Medulla oblongata (tissue), 1 donor: ENCODE results near the gene IL4.

Experiments used
- DNase-seq: peaks from one replicate; pipeline ENCODE4 v3.0.0-alpha.2; 2015; ENCODE audit errors: extremely low spot score

The IL4 gene

DNA sequence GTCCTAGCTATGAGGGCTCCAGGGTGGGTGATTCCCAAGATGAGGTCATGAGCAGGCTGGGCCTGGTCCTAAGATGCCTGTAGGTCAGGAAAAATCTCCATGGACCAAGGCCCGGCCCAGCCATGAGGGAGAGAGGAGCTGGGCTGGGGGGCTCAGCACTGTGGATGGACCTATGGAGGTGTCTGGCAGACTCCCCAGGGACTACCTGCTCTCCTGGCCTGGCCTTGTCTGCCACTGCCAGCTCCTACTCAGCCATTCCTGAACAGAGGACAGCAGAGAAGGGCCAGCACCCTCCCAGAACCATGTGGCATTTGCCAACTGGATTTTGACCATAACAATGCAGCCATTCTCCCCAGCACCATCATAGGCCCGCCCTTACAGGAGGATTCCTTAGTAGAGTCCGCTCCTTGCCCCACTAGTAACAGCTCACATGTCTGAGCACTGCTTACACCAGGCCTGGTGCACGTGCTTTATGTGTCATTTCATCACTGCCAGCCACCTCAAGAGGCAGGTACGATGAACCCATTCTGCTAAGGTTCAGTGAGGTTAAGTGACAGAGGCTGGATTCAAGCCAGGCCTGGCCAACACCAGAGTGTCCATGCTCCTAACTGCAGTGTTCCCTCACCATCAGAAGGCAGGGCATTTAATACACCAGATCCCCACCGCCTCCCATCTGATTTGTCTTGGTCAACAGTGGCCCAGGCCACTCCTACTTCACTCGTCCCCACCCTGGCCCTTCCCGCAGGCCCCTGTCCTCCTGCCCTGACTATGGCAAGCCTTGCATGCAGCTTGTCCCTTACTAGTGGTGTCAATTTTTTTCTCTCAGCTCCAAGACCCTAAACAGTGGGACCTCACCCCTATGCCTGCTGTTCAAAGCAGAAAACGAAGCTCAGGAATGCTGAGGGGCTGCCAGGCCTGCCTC, 15.1 kb upstream of the IL4 start:
- peak; percentile 4 for DNase-seq

DNA sequence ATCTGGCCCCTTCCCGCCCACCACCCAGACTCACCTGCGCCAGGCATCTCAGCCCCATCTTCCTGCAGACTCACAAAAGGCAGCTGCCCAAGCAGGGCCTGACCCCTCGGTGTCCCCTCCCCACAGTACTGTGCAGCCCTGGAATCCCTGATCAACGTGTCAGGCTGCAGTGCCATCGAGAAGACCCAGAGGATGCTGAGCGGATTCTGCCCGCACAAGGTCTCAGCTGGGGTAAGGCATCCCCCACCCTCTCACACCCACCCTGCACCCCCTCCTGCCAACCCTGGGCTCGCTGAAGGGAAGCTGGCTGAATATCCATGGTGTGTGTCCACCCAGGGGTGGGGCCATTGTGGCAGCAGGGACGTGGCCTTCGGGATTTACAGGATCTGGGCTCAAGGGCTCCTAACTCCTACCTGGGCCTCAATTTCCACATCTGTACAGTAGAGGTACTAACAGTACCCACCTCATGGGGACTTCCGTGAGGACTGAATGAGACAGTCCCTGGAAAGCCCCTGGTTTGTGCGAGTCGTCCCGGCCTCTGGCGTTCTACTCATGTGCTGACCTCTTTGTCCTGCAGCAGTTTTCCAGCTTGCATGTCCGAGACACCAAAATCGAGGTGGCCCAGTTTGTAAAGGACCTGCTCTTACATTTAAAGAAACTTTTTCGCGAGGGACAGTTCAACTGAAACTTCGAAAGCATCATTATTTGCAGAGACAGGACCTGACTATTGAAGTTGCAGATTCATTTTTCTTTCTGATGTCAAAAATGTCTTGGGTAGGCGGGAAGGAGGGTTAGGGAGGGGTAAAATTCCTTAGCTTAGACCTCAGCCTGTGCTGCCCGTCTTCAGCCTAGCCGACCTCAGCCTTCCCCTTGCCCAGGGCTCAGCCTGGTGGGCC, 13.9 kb upstream of the IL4 start:
- no peak for DNase-seq

DNA sequence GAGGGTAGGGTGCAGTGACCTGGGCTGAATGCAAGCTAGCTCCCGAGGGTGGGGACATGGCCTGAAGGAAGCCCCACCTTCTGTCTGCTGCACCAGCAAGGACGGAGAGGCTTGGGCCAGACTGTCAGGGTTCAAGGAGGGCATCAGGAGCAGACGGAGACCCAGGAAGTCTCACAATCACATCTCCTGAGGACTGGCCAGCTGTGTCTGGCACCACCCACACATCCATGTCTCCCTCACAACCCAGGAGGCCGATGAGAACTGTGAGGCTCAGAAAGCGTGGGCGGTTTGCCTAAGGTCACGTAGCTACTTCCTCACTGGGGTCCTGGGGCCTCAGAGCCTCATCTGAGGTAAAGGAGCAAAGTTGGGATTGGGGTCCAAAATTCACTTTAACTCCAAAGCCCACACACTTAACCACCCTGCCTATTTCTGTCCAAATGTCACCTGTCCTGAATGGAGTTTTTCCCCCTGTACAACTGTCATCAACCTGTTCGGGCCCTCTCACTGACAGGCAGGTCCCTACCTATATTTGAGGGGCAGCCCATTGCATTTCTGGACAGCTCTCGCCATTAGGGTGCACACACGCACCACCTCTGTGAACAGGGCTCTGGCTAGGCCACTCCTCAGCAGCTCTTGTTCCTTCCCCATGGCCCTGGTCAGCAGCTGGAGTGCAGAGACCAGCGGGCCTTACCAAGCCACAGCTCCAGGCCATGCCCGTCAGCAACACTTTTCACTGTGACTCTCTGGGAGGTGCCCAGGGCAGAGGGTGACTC, 12.4 kb upstream of the IL4 start:
- DNase-seq: no peak

DNA sequence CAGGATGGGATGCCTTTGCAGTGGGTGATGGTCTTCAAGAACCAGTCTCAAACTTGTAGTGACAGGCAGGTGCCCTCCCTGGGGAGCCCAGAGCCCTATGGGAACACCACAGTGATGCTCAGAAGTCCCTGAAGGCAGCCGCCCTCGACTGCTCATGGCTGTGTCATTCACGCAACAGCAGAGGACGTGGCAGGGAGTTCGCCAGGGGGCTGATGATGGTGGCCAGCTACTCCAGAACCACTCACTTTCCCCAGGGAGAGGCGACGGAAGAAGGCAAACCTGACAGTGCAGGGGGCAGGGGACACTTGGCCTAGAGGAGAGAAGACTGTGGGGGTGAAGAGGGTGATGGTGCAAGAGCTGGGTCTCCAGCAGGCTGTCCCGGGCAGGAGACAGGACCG, 11.8 kb upstream of the IL4 start:
- no peak for DNase-seq

DNA sequence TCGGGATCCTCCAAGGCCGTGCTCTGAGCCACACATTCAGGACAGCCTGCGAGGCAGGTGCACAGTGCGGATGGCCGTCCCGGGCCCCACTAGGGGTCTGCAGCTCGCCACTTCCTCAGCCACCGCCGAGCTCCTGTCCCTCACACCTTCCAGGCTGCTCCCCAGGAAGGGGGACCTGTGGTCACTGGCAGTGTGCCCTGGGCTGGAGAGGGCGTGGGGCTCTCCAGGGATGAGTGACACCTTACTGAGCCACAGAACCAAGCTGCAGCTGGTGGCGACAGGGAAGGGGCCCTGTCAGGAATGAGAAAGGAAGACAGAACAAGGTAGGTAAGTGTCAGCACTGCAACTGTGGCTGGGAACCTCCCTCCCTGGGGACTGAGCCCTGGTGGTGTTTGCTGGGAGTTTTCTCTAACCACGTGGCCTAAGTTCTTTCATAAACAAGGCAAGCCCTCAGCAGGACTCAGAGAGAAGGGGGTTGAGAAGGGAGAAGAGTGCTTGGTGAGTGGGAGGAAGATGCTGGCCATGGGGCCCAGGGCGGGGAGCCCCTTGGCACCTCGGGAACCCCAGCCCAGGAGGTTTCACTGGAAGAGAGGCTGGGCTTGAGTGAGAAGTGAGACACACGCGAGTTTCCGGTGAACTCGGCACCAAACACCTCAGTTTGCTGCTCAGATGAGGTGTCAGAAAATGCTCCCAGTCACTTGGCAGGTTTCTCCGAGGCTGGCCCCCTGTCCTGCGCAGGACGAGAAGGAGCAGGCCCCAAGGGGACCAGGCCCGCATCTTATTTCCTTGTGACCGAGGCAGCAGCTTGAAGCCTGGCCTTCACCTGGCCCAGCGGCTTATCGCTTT, 10.6 kb upstream of the IL4 start:
- no peak for DNase-seq

DNA sequence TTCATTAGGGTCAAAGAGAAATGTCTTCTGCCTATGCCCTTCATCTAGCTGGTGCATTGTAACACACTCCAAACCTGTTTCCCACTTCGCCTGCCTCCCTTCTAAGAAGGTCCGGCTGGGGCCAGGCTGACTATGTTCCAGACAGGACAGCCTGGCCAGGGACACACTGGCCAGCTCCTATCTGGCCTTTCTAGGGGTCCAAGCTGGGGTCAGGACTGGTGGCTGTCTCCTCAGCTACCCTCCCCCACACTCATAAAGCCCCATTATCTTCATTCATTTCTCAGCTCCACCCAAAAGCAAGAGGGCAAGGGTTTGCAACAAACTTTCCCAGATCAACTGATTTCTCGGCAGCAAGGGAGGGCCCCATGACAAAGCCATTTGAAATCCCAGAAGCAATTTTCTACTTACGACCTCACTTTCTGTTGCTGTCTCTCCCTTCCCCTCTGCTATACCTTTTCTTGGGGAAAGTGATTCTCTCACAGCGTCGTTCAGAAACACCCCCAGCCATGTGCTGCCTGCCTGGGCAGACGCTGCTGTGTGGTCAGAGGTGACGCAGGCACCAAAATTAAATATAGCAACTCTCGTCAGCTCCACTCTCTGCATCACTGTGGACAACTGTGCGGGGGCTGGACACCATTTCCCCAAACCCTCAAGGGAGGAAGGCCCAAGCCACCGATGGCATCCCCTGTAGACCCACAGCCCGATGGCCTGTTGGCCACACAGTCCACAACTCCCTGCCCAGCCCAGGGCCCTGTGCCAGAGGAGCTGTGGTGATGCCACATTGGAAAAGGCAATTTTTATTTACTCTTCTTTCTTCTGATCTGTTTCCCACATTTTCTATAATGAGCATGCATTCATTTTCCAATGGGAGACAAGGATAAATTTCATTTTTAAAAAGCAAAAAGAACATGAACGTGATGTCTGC, 9.8 kb upstream of the IL4 start:
- no peak for DNase-seq

DNA sequence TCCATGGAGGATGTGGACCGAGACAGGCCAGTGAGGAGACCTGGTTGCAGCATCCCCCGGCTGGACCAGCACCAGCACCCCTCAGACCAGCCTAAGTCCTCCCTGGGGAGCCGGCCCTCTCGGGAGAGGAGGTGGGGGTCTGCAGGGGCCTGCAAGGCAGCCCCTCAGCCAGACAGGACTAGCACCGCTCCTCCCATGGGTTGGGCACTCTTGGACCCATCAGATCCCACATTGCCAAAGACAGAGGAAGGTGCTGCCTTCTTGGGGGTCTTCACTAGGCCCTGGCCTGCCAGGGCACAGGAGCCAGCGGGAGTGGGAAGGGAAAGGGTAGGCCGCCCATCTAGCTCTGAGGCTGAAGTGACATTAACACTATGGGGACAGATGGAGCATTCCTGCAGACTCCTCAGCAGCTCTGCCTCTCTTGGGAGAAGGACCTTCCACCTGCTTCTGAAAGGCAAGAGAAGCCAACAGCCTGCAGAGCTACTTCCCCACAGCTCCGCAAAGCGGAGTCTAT, 9.0 kb upstream of the IL4 start:
- DNase-seq: no peak

DNA sequence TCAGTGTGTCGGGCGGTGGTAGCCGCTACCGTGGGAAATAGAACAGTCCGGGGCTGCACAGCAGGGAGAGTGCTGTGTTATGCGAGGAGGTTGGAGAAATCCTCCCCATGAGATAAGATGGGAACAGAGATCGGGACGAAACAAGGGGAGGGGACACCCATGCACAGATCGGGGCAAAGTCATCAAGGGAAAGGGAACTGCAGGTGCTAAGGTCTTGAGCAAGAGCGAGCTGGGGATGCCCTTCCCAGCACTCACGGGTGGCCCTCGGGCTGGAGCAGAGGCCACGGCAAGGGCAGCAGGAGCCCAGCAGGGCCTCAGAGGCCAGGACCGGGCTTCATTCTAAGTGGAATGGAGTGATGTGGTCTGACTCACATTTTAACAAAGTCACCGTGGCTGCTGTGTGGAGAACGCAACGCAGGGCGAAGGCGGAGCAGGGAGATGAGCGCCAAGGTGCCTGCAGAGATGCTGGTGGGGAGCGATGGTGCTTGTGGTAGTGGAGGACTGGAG, 8.2 kb upstream of the IL4 start:
- no peak for DNase-seq

DNA sequence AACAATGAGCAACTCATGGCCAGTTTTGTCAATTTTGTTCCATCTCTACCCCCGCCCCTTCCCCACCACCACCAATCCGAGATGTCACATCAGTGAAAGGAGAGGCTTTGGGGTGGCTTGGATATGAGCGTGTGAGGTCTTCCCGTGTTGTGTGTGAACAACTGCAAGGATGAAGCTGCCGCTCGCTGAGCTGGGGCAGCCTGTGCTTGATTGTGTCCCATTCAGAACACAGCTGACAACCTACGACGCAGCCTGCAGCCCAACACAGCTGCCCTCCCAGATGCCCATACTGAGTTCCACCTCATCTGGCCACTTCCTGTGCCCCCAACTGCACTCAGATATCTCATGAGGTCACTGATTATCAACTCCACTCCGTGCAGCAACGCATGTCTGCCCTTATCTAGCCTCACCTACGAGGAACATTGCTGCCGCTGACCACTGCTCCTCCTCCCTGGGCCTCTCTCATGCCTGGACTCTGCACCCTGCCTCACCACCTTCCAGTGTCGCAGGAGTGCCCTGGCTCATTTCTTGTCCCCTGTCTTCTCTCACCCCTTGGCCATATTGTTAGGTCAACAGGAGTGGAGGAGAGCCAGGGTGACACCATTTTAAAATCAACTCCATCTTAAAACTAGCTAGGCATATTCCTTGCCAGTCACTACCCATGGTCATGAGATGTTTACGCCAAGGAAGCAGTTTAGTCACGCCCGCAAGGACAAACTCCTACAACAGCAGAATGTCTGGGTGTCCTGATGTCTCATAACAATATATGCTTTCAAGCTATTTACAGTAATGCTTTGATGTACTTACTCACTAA, 7.3 kb upstream of the IL4 start:
- DNase-seq: no peak

DNA sequence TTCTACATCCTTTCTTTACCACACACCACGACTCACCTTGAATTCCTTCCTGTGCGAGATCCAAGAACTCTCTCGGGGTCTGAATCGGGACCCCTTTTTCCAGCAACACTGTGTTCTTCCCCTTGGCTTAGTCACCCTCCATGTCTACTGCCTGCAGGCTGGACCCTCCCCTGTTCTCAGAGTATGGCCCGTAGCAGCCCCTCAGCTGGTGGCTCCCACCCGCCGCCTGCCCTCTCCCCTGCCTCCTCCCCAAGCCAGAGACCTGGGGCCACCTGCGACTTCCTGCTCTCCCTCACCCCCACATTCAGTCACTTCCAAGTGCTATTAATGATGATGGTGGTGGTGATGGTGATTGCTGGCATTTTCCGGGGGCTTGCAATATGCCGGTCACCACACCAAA, 6.5 kb upstream of the IL4 start:
- no peak for DNase-seq

DNA sequence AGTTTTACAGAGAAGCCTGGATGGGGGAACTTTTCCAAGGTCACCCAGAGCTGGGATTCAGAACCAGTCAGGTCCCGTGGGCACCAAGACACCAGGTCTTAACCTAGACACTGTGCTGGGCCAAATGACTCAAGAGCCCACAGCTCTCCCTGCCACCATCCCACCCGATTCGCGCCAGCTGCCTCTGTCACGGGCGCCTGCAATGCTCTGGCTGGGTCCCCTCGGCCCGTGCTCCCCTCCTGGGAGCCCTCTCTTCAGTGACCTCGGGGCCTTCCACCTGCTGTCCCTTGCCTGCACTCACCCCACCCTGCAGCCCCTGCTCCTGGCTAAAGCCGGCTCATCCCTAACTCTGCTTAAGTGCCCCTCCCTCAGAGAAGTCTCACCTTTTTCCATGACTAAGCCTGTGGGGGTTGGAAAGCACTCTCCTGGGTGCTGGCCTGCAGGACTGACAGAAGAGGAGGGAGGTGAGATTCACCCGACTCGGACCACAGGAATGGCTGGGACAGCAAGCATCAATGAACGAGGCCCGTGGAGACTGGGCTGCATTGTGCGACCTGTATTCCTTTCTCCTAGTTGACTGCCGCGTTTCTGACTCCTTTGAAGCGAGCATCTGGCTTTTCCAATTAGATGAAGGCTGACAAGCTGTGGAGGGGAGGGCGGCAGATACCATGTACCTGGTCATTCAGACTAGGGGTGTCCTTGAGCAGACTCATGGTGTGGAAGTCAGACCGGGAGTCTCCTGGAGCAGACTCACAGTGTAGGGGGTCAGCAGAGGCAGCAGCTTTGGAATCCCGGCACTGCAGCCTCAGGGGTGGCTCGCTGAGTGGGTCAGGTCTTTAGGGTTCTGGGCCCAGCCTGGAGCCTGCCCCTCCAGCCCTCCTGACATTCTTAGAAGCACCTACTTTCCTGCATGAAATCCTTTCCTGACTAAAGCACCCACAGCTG, 5.8 kb upstream of the IL4 start:
- no peak for DNase-seq

DNA sequence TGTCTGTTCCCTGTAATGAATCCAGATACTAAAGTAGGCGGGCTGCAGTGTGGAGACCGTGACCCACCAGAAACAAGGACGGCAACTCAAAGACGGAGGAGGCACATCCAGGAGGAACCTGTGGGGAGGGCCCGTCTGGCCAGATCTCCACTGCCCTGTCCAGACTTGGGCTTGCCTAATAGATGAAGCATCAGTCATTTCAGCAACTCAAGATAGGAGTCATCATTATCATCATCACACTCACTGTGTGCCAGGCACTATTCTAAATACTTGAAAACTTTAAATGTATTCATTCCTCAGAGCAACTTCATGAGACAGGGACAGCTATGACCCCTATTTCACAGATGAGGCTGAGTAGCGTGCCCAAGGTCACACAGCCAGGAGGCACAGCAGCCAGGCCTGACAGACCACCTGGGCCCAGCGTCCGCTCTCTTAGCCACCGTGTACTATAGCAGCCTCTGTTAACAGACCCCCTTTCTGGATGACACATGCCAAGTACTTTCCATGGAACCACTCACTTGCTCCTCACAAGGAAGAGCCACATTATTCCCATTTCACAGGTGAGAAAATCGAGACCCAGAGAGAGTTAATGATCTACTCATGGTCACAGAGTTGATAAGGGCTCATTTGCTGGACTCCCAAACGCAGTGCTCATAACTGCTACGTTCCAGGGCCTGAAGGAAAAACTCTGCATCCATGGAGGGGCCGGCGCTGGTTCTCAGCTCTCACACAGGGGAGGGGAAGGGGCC, 4.9 kb upstream of the IL4 start:
- DNase-seq: no peak

DNA sequence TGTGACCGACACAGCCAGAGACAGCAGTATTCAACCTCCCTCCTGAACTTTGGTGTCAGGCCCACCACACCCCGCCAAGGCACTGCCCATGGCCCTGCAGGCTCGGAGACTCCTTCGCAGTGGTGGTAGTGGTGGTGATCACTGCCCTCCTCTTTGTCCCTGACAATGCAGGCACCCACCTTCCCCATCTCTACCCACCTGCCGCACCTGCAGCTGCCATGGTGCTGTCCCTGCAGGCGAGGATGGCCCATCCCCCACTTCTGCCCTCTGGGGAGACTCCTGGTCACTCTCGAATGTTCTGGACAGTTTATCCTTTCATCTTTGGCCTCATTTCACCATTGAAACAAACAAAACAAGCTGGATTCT, 4.4 kb upstream of the IL4 start:
- DNase-seq: no peak

DNA sequence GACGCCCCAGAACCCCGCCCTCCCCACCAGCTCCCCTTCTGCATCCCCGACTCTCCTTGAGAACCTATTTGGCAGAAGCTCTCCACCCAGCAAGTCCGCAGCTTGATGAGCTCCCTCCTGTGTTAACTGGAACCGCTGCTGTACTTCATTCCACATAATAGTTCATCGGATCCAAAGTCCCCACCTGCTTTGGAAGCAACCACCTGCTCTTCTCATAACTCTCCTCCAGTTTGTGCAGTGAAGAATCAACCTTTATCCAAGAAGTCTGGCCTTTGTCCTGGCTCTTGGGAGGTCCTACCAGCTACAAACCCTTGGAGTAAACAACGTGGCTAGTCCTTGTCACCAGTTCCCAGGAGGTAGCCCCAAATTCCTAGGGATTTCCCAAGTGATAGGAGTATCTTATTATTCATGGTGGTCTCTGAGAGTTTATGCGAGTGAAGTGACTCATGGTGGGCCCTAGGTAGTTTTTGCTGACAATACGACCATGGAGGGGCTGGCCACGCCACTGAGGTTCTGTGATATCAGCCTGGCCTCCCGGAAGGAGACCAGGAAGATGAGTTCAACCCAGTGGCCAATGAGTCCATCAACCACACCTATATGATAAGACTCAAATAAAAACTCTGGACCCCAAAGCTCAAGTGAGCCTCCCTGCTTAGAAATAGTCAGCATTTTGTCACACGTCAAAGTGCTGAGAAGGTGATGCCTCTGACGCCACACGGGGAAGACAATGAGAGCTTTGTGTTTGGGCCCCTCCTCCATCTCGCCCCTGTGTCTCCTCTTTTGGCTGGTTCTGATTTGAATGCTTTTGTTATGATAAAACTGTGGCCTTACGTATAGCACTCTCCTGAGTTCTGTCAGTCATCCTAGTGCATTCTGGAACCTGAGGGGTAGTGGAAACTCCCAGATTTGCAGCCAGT, 3.6 kb upstream of the IL4 start:
- DNase-seq: no peak

DNA sequence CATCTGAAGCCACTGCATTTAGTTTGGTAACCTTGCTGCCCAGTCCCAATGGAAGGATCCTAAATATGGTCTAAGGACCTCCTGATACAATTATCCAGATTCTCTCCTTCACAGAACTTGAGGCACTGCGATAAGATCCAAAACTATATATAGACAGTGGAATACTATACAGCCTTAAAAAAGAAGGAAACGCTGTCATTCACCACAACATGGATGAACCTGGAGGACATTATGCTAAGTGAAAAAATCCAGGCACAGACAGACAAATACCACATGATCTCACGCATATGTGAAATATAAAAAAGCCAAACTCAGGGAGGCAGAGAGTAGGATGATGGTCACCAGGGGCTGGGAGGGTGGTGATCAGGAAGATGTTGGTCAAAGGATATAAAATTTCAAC, 2.8 kb upstream of the IL4 start:
- no peak for DNase-seq

DNA sequence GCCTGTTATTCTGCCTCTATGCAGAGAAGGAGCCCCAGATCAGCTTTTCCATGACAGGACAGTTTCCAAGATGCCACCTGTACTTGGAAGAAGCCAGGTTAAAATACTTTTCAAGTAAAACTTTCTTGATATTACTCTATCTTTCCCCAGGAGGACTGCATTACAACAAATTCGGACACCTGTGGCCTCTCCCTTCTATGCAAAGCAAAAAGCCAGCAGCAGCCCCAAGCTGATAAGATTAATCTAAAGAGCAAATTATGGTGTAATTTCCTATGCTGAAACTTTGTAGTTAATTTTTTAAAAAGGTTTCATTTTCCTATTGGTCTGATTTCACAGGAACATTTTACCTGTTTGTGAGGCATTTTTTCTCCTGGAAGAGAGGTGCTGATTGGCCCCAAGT, 301 bp upstream of the IL4 start:
- DNase-seq: no peak
